Measurements from ENCODE around the gene RSPO4.

RSPO4 gene

DNA sequence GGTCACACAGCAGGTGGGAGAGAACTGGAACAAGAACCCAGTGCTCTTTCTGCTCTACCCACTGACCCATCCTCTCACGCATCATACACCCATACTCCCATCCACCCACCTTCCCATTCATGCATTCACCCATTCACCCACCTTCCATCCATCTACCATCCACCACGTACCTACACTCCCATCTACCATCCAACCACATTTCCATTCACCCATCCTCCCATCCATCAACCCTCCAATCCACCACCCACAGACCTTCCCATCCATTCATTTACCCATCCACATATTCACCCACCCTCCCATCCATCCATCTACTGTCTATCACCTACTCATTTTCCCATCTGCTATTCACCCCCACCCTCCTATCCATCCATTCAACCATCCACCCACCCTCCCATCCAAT lies 17.2 kb upstream of the RSPO4 start:
- H3K4me3 ChIP-seq (replicated peaks in 1 of 2; ENCODE audit: low read depth in 2 of 2, low read length in 2 of 2), result no peak overlapping the region
- DNase-seq (ENCODE audit: low read depth in 2 of 2), result no peak
- TF ChIP-seq, protein P1, sequence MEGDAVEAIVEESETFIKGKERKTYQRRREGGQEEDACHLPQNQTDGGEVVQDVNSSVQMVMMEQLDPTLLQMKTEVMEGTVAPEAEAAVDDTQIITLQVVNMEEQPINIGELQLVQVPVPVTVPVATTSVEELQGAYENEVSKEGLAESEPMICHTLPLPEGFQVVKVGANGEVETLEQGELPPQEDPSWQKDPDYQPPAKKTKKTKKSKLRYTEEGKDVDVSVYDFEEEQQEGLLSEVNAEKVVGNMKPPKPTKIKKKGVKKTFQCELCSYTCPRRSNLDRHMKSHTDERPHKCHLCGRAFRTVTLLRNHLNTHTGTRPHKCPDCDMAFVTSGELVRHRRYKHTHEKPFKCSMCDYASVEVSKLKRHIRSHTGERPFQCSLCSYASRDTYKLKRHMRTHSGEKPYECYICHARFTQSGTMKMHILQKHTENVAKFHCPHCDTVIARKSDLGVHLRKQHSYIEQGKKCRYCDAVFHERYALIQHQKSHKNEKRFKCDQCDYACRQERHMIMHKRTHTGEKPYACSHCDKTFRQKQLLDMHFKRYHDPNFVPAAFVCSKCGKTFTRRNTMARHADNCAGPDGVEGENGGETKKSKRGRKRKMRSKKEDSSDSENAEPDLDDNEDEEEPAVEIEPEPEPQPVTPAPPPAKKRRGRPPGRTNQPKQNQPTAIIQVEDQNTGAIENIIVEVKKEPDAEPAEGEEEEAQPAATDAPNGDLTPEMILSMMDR (IDR thresholded peaks at IDR 0.05; ENCODE audit: low read depth, low read length), result no peak

DNA sequence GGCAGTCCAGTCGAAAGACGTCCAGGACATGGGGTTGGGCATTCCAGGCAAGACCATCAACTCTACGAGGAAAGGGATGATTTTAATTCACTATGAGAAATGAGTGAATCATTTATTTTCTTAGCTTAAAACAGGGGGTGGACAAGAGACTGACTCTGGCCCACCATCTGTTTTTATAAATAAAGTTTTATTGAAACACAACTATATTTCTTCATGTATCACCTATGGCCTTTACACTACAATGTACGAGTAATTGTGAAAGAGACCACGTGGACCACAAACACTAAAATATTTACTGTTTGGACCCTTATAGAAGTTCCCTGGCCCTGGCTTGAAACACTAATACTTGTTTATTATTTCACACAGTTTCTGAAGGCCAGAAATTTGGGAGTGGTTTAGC lies 15.6 kb upstream of the RSPO4 start:
- H3K4me3 ChIP-seq (replicated peaks in 1 of 2; ENCODE audit: low read depth in 2 of 2, low read length in 2 of 2), result no peak overlapping the region
- no peak for DNase-seq (ENCODE audit: low read depth in 2 of 2)
- TF ChIP-seq, protein P1 (IDR thresholded peaks at IDR 0.05; ENCODE audit: low read depth, low read length), result no peak

DNA sequence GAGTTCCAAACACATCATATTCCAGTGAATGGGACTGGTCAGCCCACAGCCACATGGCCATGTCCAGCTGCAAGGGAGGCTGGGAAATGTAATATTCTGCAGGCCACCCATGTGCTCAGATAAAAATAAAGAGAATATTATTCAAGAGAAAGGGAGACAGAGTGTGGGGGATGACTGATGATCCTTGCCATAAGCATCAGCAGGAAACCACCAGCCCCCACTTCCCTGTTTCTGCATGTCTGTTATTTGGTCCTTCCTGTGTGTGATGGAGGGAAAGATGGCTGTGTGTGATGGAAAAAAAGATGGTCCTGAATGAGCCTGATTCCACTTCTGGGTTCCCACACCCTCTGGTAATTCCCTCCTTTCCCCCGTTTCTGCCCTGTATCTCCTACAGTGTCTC lies 13.1 kb upstream of the RSPO4 start:
- no peak for DNase-seq (ENCODE audit: low read depth in 2 of 2)
- TF ChIP-seq, protein P1 (IDR thresholded peaks at IDR 0.05; ENCODE audit: low read depth, low read length), result no peak

DNA sequence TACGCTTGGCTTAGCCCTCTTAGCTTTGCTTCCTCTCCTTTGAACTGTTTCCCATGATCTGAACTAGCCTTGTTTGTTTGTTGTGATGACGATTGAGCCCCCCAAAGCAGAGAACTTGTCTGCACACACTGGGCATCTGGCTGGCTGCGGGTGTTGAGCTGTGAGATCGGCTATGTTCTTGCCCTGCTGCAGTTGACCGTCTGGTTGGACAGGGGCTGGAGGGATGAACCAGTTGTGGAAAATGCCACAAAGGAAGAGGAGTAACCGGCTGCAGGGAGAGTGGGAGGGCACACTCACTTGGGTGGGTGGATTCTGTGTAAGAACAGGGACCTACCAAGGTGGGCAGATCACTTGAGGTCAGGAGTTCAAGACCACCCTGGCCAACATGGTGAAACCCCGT lies 12.4 kb upstream of the RSPO4 start:
- no peak overlapping the region for H3K4me3 ChIP-seq (replicated peaks in 1 of 2; ENCODE audit: low read depth in 2 of 2, low read length in 2 of 2)
- no peak for DNase-seq (ENCODE audit: low read depth in 2 of 2)
- TF ChIP-seq, protein P1 (IDR thresholded peaks at IDR 0.05; ENCODE audit: low read depth, low read length), result no peak

More for the DNA sequence above, 13.1 kb upstream of the RSPO4 start:
- H3K4me3 ChIP-seq (replicated peaks in 1 of 2; ENCODE audit: low read depth in 2 of 2, low read length in 2 of 2), result no peak overlapping the region

DNA sequence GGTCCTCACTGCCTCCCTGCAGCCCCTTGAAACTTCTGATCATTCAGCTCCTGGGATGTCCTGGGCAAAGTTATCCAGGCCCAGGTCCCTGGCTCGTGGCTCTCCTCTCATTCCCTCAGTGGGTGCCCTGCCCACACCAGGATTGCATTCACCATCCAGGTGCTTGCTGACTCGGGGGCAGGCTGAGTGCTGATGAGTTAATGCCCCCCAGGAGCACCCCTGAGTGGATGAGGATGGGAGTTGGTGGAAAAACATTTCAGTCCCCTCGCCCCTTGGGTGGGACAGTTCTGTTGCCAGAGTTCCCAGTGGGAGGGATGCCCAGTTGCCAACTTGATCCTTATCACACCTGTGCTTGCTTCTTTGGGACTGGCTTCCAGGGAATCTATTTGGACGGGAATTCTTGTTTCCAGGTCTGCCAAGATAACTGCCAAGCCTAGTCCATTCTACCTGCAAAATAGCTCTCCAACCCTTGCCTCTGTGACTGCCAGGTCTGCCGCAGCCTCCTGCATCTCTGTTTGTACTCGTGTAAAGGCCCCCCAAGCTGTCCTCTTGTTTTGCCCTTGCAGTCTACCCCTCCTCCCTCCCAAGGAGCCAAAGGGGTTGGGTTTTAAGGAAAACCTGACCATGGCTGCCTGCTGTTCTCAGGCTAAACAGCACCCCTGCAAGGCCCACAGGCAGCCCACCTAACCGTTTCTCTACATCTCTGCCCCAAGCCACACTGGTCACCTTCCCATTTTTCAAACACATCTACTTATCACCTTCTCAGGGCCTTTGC lies 11.6 kb upstream of the RSPO4 start:
- DNase-seq (ENCODE audit: low read depth in 2 of 2), result no peak
- H3K4me3 ChIP-seq (replicated peaks in 1 of 2; ENCODE audit: low read depth in 2 of 2, low read length in 2 of 2), result no peak overlapping the region
- TF ChIP-seq, protein P1 (IDR thresholded peaks at IDR 0.05; ENCODE audit: low read depth, low read length), result no peak

DNA sequence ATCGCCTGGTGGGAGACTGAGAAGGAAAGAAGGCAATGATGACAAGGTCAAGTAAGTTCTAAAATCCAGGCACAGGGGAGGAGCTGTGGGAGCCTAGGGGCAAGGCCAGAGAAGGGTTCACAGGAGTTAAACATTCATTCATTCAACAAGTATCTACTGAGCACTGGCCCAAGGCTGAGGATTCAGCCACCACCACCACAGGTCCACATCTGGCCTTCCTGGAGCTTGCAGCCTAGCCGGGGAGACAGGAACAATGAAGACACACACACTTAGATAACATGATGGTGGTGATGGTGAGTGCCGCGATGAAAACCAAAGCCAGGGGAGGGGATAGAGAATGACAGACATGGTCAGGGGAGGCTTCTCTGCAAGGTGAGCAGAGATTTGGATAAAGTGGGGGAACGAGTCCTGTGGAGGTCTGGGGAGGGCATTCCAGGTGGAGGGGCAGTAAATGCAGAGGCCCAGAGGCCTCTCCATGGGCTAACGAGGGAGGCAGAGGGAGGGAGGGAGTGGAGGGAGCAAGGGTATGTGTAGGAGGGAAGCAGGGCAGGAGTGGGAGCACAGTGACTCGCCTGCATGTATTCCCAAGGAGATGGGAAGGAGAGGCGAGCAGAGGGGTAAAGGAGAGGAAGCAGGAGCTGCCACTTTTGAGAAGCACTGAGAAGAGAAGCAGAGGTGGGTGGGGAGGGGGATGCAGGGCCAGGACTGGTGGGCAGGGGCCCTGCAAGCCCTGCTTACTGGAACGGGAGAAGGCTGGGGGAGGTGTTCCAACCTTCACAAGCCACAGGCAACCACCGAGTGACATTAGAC lies 10.5 kb upstream of the RSPO4 start:
- H3K4me3 ChIP-seq (replicated peaks in 1 of 2; ENCODE audit: low read depth in 2 of 2, low read length in 2 of 2), result no peak overlapping the region
- no peak for DNase-seq (ENCODE audit: low read depth in 2 of 2)
- TF ChIP-seq, protein P1 (IDR thresholded peaks at IDR 0.05; ENCODE audit: low read depth, low read length), result no peak

All from cardiac fibroblast (primary cell).